Activated naive CD8-positive, alpha-beta T cell treated with anti-CD3 and anti-CD28 coated beads for 36 hours (primary cell): ENCODE data around the gene DRP2. TPM values are rescaled to one million over a fixed set of nuclear protein-coding genes. Genes with fewer than 3 reads are reported as not detected.
"Not testable (repeated sequence)": the region's sequence is repeated elsewhere in the genome, so short reads cannot be mapped to it uniquely, and the experiment has no call there.

Source experiments
- DNase-seq: peaks from one replicate; pipeline ENCODE4 v3.0.0; 2021
- H3K27ac Mint-ChIP-seq: one replicate; pipeline ENCODE4 v1.8.0; 2022; ENCODE audit warnings: mild to moderate bottlenecking, moderate library complexity, mixed read lengths
- H3K27me3 Mint-ChIP-seq: one replicate; pipeline ENCODE4 v1.8.0; 2022; ENCODE audit warnings: mild to moderate bottlenecking, mixed read lengths
- H3K36me3 Mint-ChIP-seq: one replicate; pipeline ENCODE4 v1.8.0; 2021; ENCODE audit warnings: mild to moderate bottlenecking, mixed read lengths
- H3K4me1 Mint-ChIP-seq: one replicate; pipeline ENCODE4 v1.8.0; 2021; ENCODE audit warnings: mixed read lengths
- H3K4me3 Mint-ChIP-seq: one replicate; pipeline ENCODE4 v1.8.0; 2022; ENCODE audit warnings: mild to moderate bottlenecking, moderate library complexity, mixed read lengths
- H3K9me3 Mint-ChIP-seq: one replicate; pipeline ENCODE4 v1.8.0; 2022; ENCODE audit warnings: mixed read lengths
- total RNA-seq, 2 experiments: library from RNA; stranded (reverse); gene quantifications; one replicate each; pipeline ENCODE4 v1.2.3, GENCODE V29; 2021

The DRP2 gene, protein sequence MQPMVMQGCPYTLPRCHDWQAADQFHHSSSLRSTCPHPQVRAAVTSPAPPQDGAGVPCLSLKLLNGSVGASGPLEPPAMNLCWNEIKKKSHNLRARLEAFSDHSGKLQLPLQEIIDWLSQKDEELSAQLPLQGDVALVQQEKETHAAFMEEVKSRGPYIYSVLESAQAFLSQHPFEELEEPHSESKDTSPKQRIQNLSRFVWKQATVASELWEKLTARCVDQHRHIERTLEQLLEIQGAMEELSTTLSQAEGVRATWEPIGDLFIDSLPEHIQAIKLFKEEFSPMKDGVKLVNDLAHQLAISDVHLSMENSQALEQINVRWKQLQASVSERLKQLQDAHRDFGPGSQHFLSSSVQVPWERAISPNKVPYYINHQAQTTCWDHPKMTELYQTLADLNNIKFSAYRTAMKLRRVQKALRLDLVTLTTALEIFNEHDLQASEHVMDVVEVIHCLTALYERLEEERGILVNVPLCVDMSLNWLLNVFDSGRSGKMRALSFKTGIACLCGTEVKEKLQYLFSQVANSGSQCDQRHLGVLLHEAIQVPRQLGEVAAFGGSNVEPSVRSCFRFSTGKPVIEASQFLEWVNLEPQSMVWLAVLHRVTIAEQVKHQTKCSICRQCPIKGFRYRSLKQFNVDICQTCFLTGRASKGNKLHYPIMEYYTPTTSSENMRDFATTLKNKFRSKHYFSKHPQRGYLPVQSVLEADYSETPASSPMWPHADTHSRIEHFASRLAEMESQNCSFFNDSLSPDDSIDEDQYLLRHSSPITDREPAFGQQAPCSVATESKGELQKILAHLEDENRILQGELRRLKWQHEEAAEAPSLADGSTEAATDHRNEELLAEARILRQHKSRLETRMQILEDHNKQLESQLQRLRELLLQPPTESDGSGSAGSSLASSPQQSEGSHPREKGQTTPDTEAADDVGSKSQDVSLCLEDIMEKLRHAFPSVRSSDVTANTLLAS
- total RNA-seq: under 1 TPM; 0.18 to 0.23 TPM

DNA sequence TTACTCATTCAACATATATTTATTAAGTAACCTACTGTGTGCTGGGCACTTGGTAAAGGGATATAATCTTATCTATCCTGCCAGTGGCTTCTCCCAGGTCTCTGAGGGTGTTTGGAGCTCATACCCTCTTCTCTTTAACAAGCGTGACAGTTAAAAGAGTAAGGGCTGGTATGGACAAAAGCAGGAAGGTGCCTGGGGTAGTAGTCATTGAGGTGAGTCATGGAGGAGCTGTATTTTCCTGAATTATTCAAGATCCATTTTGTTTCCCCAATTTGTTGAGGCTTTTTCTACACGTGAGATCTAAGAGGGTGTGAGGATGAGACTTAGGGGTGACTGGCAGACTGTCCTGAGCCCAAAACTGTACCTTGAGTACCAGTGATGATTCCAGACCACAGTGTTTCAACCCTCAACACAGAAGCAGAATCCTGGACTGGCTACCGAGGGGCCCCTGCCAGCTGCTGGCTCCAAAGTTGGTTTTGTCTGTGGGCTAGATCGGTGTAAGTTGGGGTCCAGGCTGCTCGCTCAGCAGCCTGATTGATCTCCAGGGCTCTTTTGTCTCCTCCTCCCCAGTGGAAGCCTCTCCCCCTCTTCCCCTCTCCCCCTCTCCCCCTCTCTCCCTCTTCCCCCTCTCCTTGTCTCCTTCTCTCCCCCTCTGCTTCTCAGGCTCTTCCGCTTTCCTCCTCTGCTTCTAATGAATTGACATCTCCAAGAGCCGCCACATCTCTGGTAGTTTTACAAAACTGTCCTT lies at the start of gene DRP2:
DRP2 (plus strand) TSS at position 671 of the 748 bp plus-strand sequence. CDS start 11,862 bp downstream, outside the sequence.
- Mint-ChIP-seq H3K4me3 (no peak within 1 kb of the TSS), H3K9me3 (no peaks in the 10 kb centered on the region), H3K4me1 (peaks cover 2% of the 10 kb centered on the region), H3K27ac (peak within 1 kb of the TSS; percentile 8), H3K27me3 (no peaks in the 10 kb centered on the region), H3K36me3 (no peaks in the 10 kb centered on the region)
- DNase-seq: no peak

GRCh38 chrX:101171883-101172400 lies 47.6 kb upstream of the DRP2 start:
- Mint-ChIP-seq H3K27me3 (no peaks in the 10 kb centered on the region), H3K4me3 (no peak overlapping the region), H3K27ac (no peak overlapping the region), H3K4me1 (peaks cover 2% of the 10 kb centered on the region), H3K36me3 (no peaks in the 10 kb centered on the region), H3K9me3 (no peaks in the 10 kb centered on the region)
- no peak for DNase-seq

DNA sequence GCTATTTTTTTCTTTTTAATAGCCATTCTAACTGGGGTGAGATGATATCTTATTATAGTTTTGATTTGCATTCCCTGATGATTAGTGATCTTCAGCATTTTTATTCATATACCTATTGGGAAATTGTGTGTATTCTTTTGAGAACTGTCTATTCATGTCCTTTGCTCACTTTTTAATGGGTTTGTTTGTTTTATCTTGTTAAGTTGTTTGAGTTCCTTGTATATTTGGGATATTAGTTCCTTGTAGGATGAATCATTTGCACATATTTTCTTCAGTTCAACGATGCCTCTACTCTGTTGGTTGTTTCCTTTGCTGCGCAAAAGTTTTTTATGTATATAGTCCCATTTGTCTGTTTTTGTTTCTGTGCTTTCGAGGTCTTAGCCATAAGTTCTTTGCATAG lies 43.1 kb upstream of the DRP2 start:
- Mint-ChIP-seq H3K4me1 (peaks cover 2% of the 10 kb centered on the region), H3K4me3 (no peak overlapping the region), H3K36me3 (no peaks in the 10 kb centered on the region), H3K27ac (no peak overlapping the region), H3K27me3 (no peaks in the 10 kb centered on the region), H3K9me3 (no peaks in the 10 kb centered on the region)
- DNase-seq: no peak

- not testable (repeated sequence) for H3K4me1 Mint-ChIP-seq, H3K27me3 Mint-ChIP-seq, H3K27ac Mint-ChIP-seq, H3K36me3 Mint-ChIP-seq, H3K4me3 Mint-ChIP-seq, H3K9me3 Mint-ChIP-seq, DNase-seq
These were observed 34.7 kb upstream of the DRP2 start for GRCh38 chrX:101184876-101185275.

- not testable (repeated sequence) for DNase-seq, H3K4me1 Mint-ChIP-seq, H3K36me3 Mint-ChIP-seq, H3K27ac Mint-ChIP-seq, H3K9me3 Mint-ChIP-seq, H3K4me3 Mint-ChIP-seq
- peaks cover 21% of the 10 kb centered on the region for H3K27me3 Mint-ChIP-seq
These were observed 31.6 kb upstream of the DRP2 start for GRCh38 chrX:101187961-101188360.

GRCh38 chrX:101190736-101191135 lies 28.9 kb upstream of the DRP2 start:
- Mint-ChIP-seq H3K27ac (no peak overlapping the region), H3K9me3 (no peaks in the 10 kb centered on the region), H3K4me1 (no peaks in the 10 kb centered on the region), H3K4me3 (no peak overlapping the region), H3K36me3 (no peaks in the 10 kb centered on the region), H3K27me3 (peaks cover 33% of the 10 kb centered on the region)
- DNase-seq: no peak

DNA sequence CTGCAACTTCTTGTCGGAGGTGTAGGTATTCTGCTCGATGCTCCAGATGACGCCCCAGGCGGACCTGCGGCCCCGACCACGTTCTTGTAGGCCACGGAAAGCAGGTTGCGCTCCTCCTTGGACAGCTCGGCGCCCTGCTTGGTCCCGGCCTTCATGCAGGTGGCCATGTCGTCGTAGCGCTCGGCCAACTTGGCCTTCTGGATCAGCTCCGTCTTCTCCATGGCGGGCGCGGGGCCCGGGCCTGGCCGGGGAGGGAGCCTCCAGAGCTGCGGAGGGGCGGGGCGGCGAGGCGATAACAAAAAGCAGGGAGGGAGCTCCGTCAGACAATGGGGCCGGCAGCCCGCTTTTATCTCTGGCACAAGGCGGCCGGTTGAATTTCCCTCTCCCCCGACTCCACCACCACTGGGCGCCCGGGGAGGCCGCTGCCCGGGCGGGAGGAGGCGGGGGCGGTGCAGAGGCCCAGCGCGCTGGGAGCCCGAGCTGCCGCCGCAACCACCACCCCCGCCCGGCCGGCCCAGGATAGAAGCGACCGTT lies 28.3 kb upstream of the DRP2 start:
- no peak overlapping the region for H3K27ac Mint-ChIP-seq
- DNase-seq: no peak
- no peak overlapping the region for H3K4me3 Mint-ChIP-seq
- H3K27me3 Mint-ChIP-seq: peaks cover 33% of the 10 kb centered on the region
- no peaks in the 10 kb centered on the region for H3K4me1 Mint-ChIP-seq
- H3K9me3 Mint-ChIP-seq: no peaks in the 10 kb centered on the region
- H3K36me3 Mint-ChIP-seq: no peaks in the 10 kb centered on the region

GRCh38 chrX:101195442-101196173 lies 24.0 kb upstream of the DRP2 start:
- H3K27me3 Mint-ChIP-seq: peaks cover 28% of the 10 kb centered on the region
- no peaks in the 10 kb centered on the region for H3K36me3 Mint-ChIP-seq
- H3K27ac Mint-ChIP-seq: no peak overlapping the region
- no peak overlapping the region for H3K4me3 Mint-ChIP-seq
- H3K9me3 Mint-ChIP-seq: no peaks in the 10 kb centered on the region
- H3K4me1 Mint-ChIP-seq: no peaks in the 10 kb centered on the region
- no peak for DNase-seq

GRCh38 chrX:101203761-101204351 lies 15.7 kb upstream of the DRP2 start:
- Mint-ChIP-seq H3K4me1 (peaks cover 10% of the 10 kb centered on the region), H3K27ac (no peak overlapping the region), H3K9me3 (no peaks in the 10 kb centered on the region), H3K36me3 (no peaks in the 10 kb centered on the region), H3K4me3 (no peak overlapping the region), H3K27me3 (no peaks in the 10 kb centered on the region)
- DNase-seq: no peak

DNA sequence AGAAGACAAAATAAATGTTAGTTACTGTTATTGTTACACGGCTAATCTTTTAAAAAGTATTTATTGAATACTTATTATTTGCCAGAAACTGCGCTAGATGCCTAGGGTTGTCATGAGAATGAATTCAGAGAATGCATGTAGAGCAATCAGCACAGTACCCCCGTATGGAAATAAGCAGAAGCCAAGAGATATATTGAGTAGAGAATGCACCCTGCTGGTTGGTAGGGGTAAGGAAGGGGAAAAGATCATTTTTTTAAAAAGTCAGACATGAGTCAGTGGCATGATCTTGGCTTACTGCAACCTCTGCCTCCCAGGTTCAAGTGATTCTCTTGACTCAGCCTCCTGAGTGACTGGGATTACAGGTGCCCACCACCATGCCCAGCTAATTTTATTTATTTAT lies 13.1 kb upstream of the DRP2 start:
- no peak overlapping the region for H3K27ac Mint-ChIP-seq

GRCh38 chrX:101208152-101208905 lies 11.3 kb upstream of the DRP2 start:
- Mint-ChIP-seq H3K4me1 (peaks cover 12% of the 10 kb centered on the region), H3K9me3 (no peaks in the 10 kb centered on the region)
- no peak for DNase-seq

More for the DNA sequence above, 13.1 kb upstream of the DRP2 start:
- no peaks in the 10 kb centered on the region for H3K9me3 Mint-ChIP-seq
- H3K4me1 Mint-ChIP-seq: peaks cover 12% of the 10 kb centered on the region
- no peaks in the 10 kb centered on the region for H3K36me3 Mint-ChIP-seq
- no peaks in the 10 kb centered on the region for H3K27me3 Mint-ChIP-seq
- no peak for DNase-seq
- H3K4me3 Mint-ChIP-seq: no peak overlapping the region

DNA sequence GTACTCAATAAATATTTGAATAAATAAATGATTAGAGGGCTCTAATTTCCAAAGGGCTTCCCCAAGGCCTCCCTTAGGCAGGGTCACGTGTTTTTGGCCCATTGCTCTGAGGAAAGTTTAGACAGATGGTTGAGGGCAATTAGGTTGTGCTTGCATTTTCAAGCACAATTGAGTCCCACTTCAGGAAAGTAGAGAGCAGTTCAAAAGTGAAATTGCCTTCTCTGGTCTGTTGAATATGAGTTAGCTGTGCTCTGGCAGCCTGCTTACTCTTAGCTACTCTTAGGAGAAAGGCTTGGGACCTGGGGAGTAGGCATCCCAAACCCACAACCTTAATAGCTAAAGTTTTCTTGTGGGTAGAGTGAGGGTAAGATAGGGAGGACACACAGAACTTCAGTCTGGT lies 9.0 kb upstream of the DRP2 start:
- no peaks in the 10 kb centered on the region for H3K27me3 Mint-ChIP-seq
- H3K27ac Mint-ChIP-seq: no peak overlapping the region
- H3K9me3 Mint-ChIP-seq: no peaks in the 10 kb centered on the region
- H3K36me3 Mint-ChIP-seq: no peaks in the 10 kb centered on the region
- no peak overlapping the region for H3K4me3 Mint-ChIP-seq
- H3K4me1 Mint-ChIP-seq: peaks cover 12% of the 10 kb centered on the region
- no peak for DNase-seq

More at GRCh38 chrX:101208152-101208905, 11.3 kb upstream of the DRP2 start:
- Mint-ChIP-seq H3K27me3 (no peaks in the 10 kb centered on the region), H3K27ac (no peak overlapping the region), H3K36me3 (no peaks in the 10 kb centered on the region), H3K4me3 (no peak overlapping the region)

- Mint-ChIP-seq H3K36me3 (no peaks in the 10 kb centered on the region), H3K27ac (no peak overlapping the region), H3K4me1 (peaks cover 2% of the 10 kb centered on the region), H3K9me3 (no peaks in the 10 kb centered on the region), H3K27me3 (no peaks in the 10 kb centered on the region), H3K4me3 (no peak overlapping the region)
- no peak for DNase-seq
These were observed 1.9 kb upstream of the DRP2 start for GRCh38 chrX:101217689-101218088.
